BJ (cell line): ENCODE measurements around the gene ZFAND3. TPM values are rescaled to one million over a fixed set of nuclear protein-coding genes. Genes with fewer than 3 reads are reported as not detected.

Experiments used
- CTCF ChIA-PET: fragments of 350-600 bp; formaldehyde crosslinking; extraction: SDS; loops from one replicate; lab custom pipeline; 2021; ENCODE audit warnings: antibody characterized with exemption, inconsistent platforms; lab: Yijun Ruan, JAX
- POLR2A ChIA-PET: fragments of 300-600 bp; sonication (Branson Sonifier 250); formaldehyde crosslinking; extraction: SDS; loops from one replicate; lab custom pipeline; 2021; ENCODE audit warnings: antibody characterized with exemption; lab: Charles Lee
- DNase-seq: peaks from one replicate; pipeline ENCODE4 v3.0.0-alpha.2; 2011; ENCODE audit warnings: low read depth
- H3K27me3 ChIP-seq: 2 replicates; pipeline ENCODE4 v1.6.0; 2011; ENCODE audit warnings: low read length; ENCODE audit not compliant: control insufficient read depth, insufficient read depth
- H3K36me3 ChIP-seq: 2 replicates; pipeline ENCODE4 v1.5.1; 2011; ENCODE audit warnings: low read length; ENCODE audit not compliant: control insufficient read depth, insufficient read depth
- H3K4me3 ChIP-seq: 2 replicates; pipeline ENCODE4 v1.5.1; 2011; ENCODE audit warnings: low read depth, mild to moderate bottlenecking, control low read depth, low read length
- CTCF ChIP-seq: IDR thresholded peaks from 2 replicates; pipeline ENCODE4 v1.5.1; 2011; ENCODE audit warnings: low read depth, mild to moderate bottlenecking, control low read depth, inconsistent platforms, low read length, moderate library complexity; ENCODE audit not compliant: insufficient read depth
- polyA plus RNA-seq: library from polyadenylated mRNA; depleted of rRNA; stranded (reverse); fragments of >200 nt; gene quantifications from 2 replicates; pipeline ENCODE4 v1.2.3, GENCODE V29; 2011

Gene ZFAND3
- polyA plus RNA-seq, 1 experiment, result 15.5 TPM

GRCh38 chr6:37826993-37827392, 7.5 kb downstream of the ZFAND3 start:
- H3K36me3 ChIP-seq, result no peaks in the 10 kb centered on the region
- no peaks in the 10 kb centered on the region for H3K27me3 ChIP-seq
- ChIA-PET CTCF (interaction anchor here (0.7 to 1.8 kb wide), 4 partner anchors 13 to 122 kb away, joined by 3 to 8 read pairs (median 6); no protein-coding TSS in a partner anchor), POLR2A (interaction anchor here (0.5 kb wide), 1 partner anchor 8 kb away, joined by 4 read pairs; no protein-coding TSS in a partner anchor)
- DNase-seq, result no peak
- no peak overlapping the region for H3K4me3 ChIP-seq
- TF ChIP-seq CTCF, result no peak

DNA sequence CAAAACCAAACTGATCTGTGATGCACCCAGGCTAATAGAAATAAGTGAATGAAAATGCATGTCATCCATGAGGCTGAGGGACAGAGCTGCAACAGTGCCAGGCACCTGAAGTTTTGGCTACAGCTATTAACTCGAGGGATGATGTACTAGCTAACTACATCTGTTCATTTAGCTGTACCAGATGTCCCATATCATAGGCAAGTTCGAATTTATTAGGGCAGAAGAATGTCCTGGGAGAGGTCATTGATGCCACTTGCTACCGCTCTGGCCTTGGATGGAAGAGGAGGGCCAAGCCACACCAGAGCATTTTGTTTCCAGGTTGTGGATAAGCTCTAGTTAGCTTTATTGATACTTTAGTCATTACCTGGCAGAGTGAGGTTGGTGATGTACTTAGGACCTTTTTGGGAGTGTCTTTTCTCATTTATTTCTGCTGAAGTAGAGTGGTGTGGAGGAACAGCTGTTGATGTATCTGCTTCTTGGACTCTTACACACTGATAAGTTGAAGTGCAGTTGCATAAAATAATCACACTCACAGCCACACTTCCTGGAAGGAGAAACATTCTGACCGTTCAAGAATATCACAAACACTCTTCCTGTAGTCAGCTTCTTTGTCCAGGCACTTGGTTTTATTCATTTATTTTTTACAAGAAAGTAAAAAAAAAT, 8.2 kb downstream of the ZFAND3 start:
- no peaks in the 10 kb centered on the region for H3K27me3 ChIP-seq
- ChIA-PET POLR2A (interaction anchor here (0.5 to 0.6 kb wide), 2 partner anchors 9 to 216 kb away, joined by 3 to 4 read pairs; no protein-coding TSS in a partner anchor), CTCF (interaction anchor here (1.0 to 1.8 kb wide), 4 partner anchors 14 to 122 kb away, joined by 3 to 8 read pairs (median 6); no protein-coding TSS in a partner anchor)
- H3K36me3 ChIP-seq, result no peaks in the 10 kb centered on the region
- TF ChIP-seq CTCF, result no peak
- no peak overlapping the region for H3K4me3 ChIP-seq
- DNase-seq, result no peak

GRCh38 chr6:37830225-37830624, 10.7 kb downstream of the ZFAND3 start:
- POLR2A ChIA-PET, result no interaction called here
- no peaks in the 10 kb centered on the region; the same call in 1 of the 2 replicates for H3K36me3 ChIP-seq
- no peak for DNase-seq
- CTCF ChIA-PET, result interaction anchor here (1.2 kb wide), 1 partner anchor 12 kb away, joined by 3 read pairs; no protein-coding TSS in a partner anchor
- H3K27me3 ChIP-seq, result no peaks in the 10 kb centered on the region
- no peak for TF ChIP-seq CTCF
- no peak overlapping the region for H3K4me3 ChIP-seq

DNA sequence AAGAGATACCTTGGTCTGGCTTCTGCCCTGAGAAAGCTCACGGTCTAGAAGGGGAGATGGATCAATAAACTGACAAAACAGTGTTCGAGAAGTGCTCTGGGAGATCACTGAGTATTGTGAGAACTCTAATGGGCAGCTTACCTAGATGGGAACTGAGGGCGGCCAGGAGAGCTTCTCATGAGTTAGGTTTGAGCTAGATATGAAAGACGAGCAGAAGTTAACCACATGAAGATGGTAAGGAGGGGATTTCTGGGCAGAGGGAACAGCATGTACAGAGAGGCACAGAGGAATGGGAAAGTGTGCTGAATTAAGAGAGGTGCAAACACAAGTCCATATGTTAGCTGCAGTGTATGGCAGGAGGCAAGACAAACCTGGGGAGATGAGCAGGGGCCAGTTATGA, 11.9 kb downstream of the ZFAND3 start:
- POLR2A ChIA-PET, result no interaction called here
- DNase-seq, result no peak
- Histone ChIP-seq H3K27me3 (no peaks in the 10 kb centered on the region), H3K4me3 (no peak overlapping the region), H3K36me3 (no peaks in the 10 kb centered on the region; the same call in 1 of the 2 replicates)
- TF ChIP-seq CTCF, result no peak
- CTCF ChIA-PET, result interaction anchor here (0.6 to 1.2 kb wide), 3 partner anchors 9 to 169 kb away, joined by 3 to 4 read pairs (median 3); no protein-coding TSS in a partner anchor

DNA sequence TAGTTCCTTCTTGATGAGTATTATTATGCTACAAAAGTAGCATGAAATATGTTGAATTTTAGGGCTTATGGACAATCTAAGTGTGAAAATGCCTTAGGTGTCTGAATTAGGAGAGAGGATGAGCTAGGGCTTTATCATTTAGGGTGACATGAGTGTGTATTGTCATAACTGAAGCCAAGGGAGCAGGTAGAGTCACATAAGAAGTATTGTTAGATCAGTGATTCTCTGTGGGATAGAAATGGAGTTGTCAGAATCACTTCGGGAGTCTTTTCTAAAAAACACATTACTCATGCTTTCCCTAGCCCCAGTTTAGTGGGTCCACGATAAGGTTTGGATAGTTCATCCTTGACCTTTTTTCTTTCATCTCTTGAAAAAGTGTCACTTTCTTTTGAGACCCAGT, 16.4 kb downstream of the ZFAND3 start:
- Histone ChIP-seq H3K27me3 (no peaks in the 10 kb centered on the region), H3K36me3 (no peaks in the 10 kb centered on the region; the same call in 1 of the 2 replicates), H3K4me3 (no peak overlapping the region)
- POLR2A ChIA-PET, result no interaction called here
- CTCF ChIA-PET, result no interaction called here
- DNase-seq, result no peak
- no peak for TF ChIP-seq CTCF
